Fibroblast of peridontal ligament (primary cell): ENCODE data around the gene LRRC23.
"Not testable (repeated sequence)": the region's sequence is repeated elsewhere in the genome, so short reads cannot be mapped to it uniquely, and the experiment has no call there.

Source experiments
- DNase-seq: peaks from one replicate; pipeline ENCODE4 v3.0.0-alpha.2; 2010; ENCODE audit errors: extremely low read depth

Gene LRRC23

GRCh38 chr12:6902448-6902847 is 2.2 kb upstream of the LRRC23 start:
- DNase-seq, result no peak

- DNase-seq, result no peak
These were observed 900 bp upstream of the LRRC23 start for GRCh38 chr12:6903722-6904121.

- DNase-seq, result no peak
These were observed 905 bp downstream of the LRRC23 start for GRCh38 chr12:6905414-6906040.

- DNase-seq, result not testable (repeated sequence)
These were observed 3.5 kb downstream of the LRRC23 start for GRCh38 chr12:6908141-6908540.

- no peak for DNase-seq
These were observed 5.0 kb downstream of the LRRC23 start for GRCh38 chr12:6909421-6910145.

GRCh38 chr12:6912164-6912935 is 7.7 kb downstream of the LRRC23 start:
- DNase-seq, result no peak

GRCh38 chr12:6914246-6914946 is 9.8 kb downstream of the LRRC23 start, which contains the start of gene ENO2:
Gene ENO2, plus strand, starts transcription at chr12:6914580. Its CDS starts 1,253 bp downstream, at chr12:6915833.
- peak; percentile 52 for DNase-seq

- no peak for DNase-seq
These were observed 10.5 kb downstream of the LRRC23 start for GRCh38 chr12:6914947-6915788.

GRCh38 chr12:6915789-6916285 is 11.2 kb downstream of the LRRC23 start:
- DNase-seq, result no peak

GRCh38 chr12:6916426-6917200 is 12.0 kb downstream of the LRRC23 start:
- DNase-seq, result no peak

GRCh38 chr12:6917491-6918231 is 13.0 kb downstream of the LRRC23 start:
- no peak for DNase-seq

- no peak for DNase-seq
These were observed 15.0 kb downstream of the LRRC23 start for GRCh38 chr12:6919588-6919987.

GRCh38 chr12:6921539-6921938 is 16.9 kb downstream of the LRRC23 start:
- no peak for DNase-seq

- no peak for DNase-seq
These were observed 17.6 kb downstream of the LRRC23 start for GRCh38 chr12:6921996-6922946.

- DNase-seq, result no peak
These were observed 18.5 kb downstream of the LRRC23 start for GRCh38 chr12:6923003-6923732.

GRCh38 chr12:6923851-6924250 is 19.2 kb downstream of the LRRC23 start:
- DNase-seq, result no peak

GRCh38 chr12:6925239-6925539 is 20.6 kb downstream of the LRRC23 start:
- no peak for DNase-seq
